GM18526 (cell line): ENCODE data around the gene BCL2L1.

Source experiments
- POLR2A ChIP-seq: IDR thresholded peaks from 3 replicates; pipeline ENCODE4 v1.6.1; 2011; ENCODE audit not compliant: insufficient read length; ENCODE audit errors: extremely low read depth

BCL2L1 gene

GRCh38 chr20:31664696-31665354 is 57.8 kb downstream of the BCL2L1 start:
- no peak for TF ChIP-seq POLR2A

DNA sequence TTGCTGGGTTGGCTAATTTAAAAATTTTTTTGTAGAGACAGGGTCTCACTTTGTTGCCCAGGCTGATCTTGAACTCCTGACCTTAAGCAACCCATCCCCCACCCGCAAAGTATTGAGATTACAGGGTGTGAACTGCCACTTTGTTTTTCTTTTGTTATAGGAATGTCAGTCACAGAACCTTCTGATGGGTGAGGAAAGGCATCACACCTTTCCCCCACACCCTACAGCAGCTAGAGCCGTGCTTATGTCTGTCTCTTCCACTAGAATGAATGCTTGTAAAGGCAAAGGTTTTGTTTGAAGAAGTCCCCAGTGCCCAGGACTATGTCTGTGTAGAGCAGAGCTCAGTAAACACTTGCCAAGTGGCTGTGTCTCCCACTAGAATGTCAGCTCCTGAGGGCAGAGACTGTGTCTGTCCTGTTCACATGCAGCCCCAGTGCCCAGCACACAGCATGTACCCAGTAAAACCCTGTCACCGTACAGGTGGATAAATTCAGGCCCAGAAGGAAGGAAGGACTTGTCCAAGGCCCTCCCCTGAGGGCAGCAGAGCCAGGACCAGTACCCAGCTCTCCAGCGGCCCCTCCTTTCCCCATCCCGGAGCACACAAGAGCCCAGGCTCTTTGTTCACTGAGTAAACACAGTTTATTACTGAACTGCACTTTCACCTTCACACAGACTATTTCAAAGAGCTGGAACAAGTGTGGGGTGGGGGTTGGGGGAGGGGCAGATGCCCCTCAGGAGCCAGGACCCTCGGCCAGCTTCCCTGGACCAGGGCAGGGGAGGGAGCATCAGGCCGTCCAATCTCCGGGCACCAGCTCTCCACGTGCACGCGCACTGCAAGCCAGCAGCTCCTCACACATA is 58.6 kb downstream of the BCL2L1 start:
- TF ChIP-seq POLR2A, result no peak

DNA sequence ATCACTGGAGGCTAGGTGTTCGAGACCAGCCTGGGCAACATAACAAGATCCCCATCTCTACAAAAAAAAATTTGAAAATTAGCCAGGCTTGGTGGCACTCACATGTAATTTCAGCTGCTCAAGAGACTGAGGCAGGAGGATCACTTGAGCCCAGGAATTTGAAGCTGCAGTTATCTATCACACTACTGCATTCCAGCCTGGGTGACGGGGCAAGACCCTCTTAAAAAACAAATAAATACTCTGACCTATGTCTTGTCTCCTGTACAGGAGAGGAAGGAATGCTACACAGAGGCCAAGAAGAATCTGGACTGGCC is 59.2 kb downstream of the BCL2L1 start:
- TF ChIP-seq POLR2A, result no peak

- no peak for TF ChIP-seq POLR2A
Observed at GRCh38 chr20:31662372-31662854, 60.3 kb downstream of the BCL2L1 start.

DNA sequence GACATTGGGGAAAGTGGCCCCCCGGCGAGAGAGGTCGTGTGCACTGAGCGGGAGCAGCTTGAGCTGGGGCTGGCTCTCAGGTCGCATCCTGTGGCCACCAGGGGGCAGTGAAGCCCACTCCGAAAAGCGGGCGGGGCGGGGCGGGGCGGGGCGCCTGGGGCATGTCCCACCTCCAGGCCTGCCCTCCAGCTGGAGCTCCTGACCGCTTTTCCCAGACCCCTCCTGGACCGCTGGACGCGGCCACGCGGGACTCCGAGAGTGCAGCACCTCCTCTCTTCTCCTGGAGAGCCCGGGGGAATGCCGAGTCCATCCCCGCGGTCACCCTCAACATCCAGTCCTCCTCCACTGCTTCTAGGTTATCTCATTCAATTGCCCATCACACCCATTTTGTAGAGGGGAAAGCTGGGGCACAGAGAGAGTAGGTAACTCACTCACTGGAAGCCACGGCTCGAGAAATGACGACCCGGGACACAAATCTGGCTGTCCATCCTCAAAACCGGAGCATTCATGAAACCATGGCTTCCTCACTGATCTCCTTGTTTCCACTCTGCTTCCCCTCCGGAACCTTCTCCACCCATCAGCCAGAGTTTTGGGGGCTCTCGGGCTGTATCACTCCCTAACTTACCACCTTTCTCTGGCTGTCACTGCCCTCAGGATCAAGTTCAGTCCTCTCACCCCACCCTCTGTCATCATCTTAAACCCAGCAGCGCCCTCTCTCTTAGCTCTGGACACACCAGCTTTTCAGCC is 60.9 kb downstream of the BCL2L1 start:
- TF ChIP-seq POLR2A, result no peak

DNA sequence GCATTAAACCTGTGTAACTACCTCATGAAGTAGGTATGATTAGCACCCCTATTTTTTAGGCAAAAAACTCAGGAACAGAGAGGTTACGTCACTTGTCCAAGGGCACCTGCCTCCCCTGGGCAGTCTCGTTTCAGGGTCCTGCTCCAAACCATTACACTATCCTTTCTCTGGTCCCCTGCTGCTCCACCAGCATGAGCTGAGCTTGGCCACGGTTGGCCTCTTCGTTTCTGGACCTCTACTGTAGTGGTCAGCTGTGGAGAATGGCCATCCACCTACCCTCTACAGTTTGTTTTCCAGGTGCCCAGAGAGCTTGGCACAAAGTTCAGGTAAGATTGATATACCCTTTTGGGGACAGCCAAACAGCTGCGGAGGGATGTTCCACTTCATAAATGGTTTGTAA is 68.1 kb downstream of the BCL2L1 start:
- TF ChIP-seq POLR2A, result no peak

DNA sequence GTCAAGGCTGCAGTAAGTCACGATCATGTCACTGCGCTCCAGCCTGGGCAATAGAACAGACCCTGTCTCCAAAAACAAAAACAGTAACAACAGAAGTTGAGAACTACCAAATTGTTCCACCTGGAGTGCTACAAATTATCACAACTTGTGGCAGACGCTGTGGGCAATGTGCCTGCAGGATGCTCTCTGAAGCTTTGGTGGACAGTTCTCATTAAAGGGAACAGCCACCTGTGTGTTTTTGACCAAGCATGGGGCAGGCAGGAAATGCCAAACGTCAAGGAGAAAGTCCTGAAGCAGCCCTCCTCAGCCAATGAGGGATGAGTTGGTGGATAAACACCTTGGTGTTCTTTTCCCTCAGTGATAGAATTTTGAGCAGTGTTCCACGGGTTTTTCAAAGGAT is 69.1 kb downstream of the BCL2L1 start:
- no peak for TF ChIP-seq POLR2A

DNA sequence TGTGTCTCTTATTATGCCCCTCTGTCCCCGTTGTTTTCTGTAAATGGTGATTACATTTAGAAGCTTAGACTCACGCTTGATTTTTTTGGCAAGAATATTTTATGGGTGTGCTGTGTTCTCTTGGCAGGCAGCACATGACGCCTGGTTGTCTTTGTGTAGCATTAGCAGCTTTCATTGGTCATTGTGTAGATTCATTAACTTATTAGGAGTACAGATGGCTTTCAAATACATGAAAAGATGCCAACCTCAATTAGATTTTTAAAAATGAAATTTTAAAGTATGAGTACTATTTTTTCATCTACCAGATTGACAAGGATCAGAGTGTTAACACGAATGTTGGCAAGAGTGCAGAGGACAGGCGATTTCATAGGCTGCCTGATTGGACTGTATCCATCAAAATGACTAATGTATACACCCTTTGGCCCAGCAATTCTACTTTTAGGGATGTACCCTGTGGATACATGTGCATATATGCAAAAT is 69.7 kb downstream of the BCL2L1 start:
- TF ChIP-seq POLR2A, result no peak

DNA sequence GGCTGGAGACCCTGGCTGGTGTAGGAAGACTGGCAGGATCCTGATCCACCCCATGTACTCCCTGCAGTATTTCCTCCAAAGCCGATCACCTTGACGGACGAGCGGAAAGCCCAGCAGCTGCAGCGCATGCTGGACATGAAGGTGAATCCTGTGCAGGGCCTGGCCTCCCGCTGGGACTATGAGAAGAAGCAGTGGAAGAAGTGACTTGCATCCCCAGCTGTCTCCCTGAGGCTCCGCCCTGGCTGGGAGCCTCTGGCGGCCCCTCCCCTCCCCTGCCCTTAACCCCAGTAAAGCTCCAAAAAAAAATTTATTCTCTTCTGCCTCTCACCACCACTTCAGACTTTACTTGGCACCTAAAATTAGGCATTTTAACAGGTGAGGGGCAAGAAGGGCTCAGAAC is 78.0 kb downstream of the BCL2L1 start:
- TF ChIP-seq POLR2A, result no peak

GRCh38 chr20:31643522-31643921 is 79.1 kb downstream of the BCL2L1 start:
- no peak for TF ChIP-seq POLR2A

DNA sequence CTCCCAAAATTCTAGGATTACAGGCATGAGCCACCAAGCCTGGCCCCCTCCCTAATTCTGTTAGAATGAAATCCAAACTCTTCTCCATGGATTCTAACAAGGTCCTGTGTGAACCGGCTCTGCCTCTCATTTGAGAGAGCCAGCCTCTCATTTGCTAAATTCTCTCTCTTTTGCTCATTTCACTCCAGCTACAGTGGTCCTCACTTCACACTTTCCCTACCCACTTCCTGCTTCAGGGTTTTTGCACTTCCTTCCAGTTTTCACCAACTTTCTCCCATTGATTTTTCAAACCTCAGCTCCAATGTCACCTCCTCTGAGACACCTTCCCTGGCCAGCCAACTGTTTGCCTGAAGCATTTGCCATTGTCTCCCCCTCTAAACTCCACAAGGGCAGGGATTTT is 79.8 kb downstream of the BCL2L1 start:
- TF ChIP-seq POLR2A, result no peak

DNA sequence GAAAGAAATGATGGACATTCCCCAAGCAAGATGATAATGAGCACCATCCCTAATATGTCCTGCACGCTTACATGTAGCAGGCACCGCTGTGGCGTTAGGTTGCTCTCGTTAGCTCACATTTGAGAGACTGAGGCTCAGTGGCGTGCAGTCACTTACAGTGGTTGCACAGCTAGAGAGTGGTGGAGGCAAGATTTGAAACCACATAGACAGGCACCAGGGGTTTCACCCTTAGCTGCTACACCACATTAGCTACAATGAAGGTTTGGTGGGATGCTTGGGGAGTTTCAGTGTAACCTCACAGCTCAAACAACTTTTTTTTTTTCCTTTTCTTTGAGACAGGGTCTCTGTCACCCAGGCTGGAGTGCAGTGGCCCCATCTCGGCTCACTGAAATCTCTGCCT is 81.3 kb downstream of the BCL2L1 start:
- no peak for TF ChIP-seq POLR2A

- no peak for TF ChIP-seq POLR2A
Observed at GRCh38 chr20:31640259-31640658, 82.4 kb downstream of the BCL2L1 start.

- TF ChIP-seq POLR2A, result no peak
Observed at GRCh38 chr20:31638816-31639215, 83.9 kb downstream of the BCL2L1 start.

DNA sequence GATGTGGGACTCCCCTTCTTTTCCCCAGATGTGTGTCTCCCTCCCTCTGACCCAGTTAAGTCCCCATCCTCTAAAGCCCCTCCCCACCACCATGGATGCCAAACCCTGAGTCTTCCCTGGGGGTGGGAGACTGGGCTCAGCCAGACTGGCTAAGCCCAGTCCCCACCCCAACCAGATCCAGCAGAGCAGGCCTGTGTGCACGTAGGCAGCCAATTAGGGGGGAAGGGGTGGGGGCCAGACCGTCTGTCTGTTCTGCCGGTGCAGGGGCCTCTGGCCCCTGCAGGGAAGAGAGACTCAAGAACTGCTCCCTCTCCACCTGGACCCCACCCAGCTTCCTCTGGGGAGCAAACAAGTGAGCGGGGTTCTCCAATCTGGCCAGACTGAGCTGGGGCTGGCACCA is 84.4 kb downstream of the BCL2L1 start:
- no peak for TF ChIP-seq POLR2A

DNA sequence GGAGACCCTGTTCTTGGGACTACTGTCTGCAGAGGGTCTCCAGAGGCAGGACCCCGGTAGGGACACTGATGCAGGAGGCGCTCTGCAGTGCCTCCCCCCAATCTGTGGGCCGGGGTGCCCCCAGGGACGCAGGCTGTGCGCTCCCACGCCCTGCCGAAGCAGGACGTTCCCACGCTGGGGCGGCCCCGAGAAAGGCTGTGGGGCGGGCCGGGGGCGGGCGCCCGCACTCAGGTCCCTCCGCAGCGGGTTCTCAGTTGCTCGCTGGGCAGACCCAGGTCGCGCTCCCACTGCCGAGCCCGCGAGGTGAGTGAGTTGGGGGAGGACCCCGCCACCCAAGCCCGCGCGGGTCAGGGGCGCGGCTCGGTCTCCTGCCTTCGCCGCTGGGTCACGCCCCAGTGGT is 85.0 kb downstream of the BCL2L1 start, which contains the start of gene COX4I2:
TSS of gene COX4I2 (plus strand) at position 253 of the 400 bp plus-strand sequence. CDS start 1,106 bp downstream, outside the sequence.
- no peak for TF ChIP-seq POLR2A
